ENCODE data around the gene HMCN2. TPM values are rescaled to one million over a fixed set of nuclear protein-coding genes. Genes with fewer than 3 reads are reported as not detected.
A peak's percentile ranks its signal among the peaks of the same experiment; 100 is the strongest.

Gene HMCN2
- total and polyA plus RNA-seq, 2 experiments from 2014 or later, result 0.27 to 0.36 TPM

DNA sequence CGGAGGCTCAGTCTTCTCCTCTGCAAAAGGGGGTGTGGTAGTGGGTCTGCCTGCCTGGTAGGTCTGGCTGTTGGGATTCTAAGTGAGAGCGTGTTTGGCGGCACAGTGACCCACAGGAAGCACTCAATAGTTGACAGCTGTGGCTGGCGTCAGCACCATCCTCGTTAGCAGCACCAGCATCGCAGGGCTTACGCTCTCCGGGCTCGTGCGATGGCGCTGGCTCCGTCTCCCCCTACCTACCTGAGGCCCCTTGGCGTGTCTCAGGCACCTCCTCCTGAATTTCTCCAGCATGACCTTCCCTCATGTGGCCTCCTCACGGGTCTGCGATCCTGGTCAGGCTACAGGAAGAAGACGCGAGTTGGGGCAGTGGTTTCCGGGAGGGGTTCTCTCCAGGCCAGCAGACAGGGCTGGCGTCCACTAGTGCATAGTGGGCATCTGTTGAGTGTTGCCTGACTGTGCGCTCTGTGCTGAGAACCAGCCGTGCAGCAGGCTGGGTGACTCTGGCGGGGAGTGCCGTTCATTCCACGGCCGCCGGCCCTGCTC lies 66.9 kb downstream of the HMCN2 start:
- H3K4me3 ChIP-seq, result no peak overlapping the region
- H3K27me3 ChIP-seq, result no peaks in the 10 kb centered on the region
- no peaks in the 10 kb centered on the region for H3K9me3 ChIP-seq (ENCODE audit: low read depth)
- no peaks in the 10 kb centered on the region for H3K4me1 ChIP-seq (ENCODE audit: low read depth)
- no peak overlapping the region for H3K27ac ChIP-seq
- TF ChIP-seq, protein P1, sequence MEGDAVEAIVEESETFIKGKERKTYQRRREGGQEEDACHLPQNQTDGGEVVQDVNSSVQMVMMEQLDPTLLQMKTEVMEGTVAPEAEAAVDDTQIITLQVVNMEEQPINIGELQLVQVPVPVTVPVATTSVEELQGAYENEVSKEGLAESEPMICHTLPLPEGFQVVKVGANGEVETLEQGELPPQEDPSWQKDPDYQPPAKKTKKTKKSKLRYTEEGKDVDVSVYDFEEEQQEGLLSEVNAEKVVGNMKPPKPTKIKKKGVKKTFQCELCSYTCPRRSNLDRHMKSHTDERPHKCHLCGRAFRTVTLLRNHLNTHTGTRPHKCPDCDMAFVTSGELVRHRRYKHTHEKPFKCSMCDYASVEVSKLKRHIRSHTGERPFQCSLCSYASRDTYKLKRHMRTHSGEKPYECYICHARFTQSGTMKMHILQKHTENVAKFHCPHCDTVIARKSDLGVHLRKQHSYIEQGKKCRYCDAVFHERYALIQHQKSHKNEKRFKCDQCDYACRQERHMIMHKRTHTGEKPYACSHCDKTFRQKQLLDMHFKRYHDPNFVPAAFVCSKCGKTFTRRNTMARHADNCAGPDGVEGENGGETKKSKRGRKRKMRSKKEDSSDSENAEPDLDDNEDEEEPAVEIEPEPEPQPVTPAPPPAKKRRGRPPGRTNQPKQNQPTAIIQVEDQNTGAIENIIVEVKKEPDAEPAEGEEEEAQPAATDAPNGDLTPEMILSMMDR (IDR thresholded peaks at IDR 0.05; ENCODE audit: low read depth, low read length), result no peak
- DNase-seq (ENCODE audit: low read depth in 1 of 2, low spot score in 1 of 2), result no peak
- no peaks in the 10 kb centered on the region for H3K36me3 ChIP-seq

DNA sequence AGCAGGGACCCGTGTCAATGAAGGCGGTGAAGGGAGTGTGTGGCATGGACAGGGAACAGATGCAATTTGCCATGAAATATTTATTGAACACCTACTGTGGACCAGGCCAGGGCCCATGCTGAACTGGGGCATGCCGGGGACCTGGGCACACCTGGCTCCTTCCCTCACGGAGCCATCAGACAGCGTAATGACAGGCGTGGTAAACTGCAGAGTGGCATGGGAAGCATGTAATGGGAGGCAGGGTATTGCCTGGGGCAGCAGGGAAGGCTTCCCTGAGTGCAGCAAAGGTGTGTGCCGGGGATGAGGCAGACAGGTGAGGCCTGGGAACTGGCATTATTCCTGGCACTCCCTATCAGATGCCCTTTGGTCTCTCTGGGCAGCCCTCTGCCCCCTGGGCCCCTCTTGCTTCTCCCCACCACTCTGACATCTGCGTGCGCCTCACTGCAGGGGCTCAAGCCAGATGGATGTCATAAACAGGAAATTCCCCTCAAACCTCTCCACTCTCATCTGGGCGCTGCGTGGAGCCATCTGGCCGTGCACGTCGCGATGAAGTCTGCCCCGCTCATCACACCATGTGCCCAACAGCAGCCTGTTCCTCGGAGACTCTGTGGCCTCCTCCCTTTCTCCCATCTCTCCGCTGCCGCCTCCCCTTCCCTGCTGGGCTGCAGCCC lies 67.6 kb downstream of the HMCN2 start:
- DNase-seq (ENCODE audit: low read depth in 1 of 2, low spot score in 1 of 2), result peak in 1 of 2 donors; percentile 33
- H3K36me3 ChIP-seq, result no peaks in the 10 kb centered on the region
- H3K27me3 ChIP-seq, result no peaks in the 10 kb centered on the region
- no peak overlapping the region for H3K27ac ChIP-seq
- H3K9me3 ChIP-seq (ENCODE audit: low read depth), result no peaks in the 10 kb centered on the region
- H3K4me1 ChIP-seq (ENCODE audit: low read depth), result no peaks in the 10 kb centered on the region
- TF ChIP-seq, protein P1 (IDR thresholded peaks at IDR 0.05; ENCODE audit: low read depth, low read length), result no peak
- no peak overlapping the region for H3K4me3 ChIP-seq

DNA sequence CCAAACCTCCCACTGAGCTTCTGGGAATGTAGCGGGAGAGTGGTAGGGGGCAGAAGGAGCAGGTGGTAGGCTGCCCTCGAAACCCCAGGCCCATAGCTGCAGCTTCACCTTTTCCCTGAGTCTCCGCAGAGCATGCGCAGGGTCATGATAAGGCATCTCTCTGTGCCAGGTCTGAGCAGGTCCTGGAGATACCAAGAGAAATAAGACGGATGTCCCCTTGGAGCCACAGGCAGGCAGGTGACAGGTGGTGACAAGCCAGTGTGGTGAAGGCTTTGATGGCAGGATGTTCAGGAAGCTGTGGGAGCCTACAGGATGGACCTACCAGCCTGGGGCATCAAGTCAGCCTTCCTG lies 68.1 kb downstream of the HMCN2 start:
- Histone ChIP-seq H3K9me3 (ENCODE audit: low read depth) (no peaks in the 10 kb centered on the region), H3K36me3 (no peaks in the 10 kb centered on the region), H3K27ac (no peak overlapping the region), H3K4me1 (ENCODE audit: low read depth) (no peaks in the 10 kb centered on the region), H3K27me3 (no peaks in the 10 kb centered on the region), H3K4me3 (no peak overlapping the region)
- DNase-seq (ENCODE audit: low read depth in 1 of 2, low spot score in 1 of 2), result no peak
- TF ChIP-seq, protein P1 (IDR thresholded peaks at IDR 0.05; ENCODE audit: low read depth, low read length), result no peak

DNA sequence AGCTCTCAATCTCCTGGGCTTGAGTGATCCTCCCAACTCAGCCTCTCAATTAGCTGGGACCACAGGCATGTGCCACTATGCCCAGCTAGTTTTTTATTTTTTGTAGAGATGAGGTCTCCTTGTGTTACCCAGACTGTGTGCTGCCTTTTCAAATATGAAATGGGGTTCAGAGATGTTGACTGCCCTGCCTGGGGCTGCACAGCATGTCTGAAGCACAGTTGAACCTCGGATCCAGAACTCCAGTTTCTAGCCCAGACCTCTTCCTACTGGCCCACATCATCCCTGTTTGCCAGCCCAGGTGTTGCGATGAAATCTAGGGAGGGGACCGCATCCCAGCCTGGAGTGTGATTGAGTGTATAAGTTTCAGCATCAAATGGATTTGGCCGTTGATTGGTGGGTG lies 69.4 kb downstream of the HMCN2 start:
- DNase-seq (ENCODE audit: low read depth in 1 of 2, low spot score in 1 of 2), result no peak
- H3K27me3 ChIP-seq, result no peaks in the 10 kb centered on the region
- TF ChIP-seq, protein P1 (IDR thresholded peaks at IDR 0.05; ENCODE audit: low read depth, low read length), result no peak
- H3K36me3 ChIP-seq, result no peaks in the 10 kb centered on the region
- H3K27ac ChIP-seq, result no peak overlapping the region
- no peaks in the 10 kb centered on the region for H3K9me3 ChIP-seq (ENCODE audit: low read depth)
- H3K4me3 ChIP-seq, result no peak overlapping the region
- no peaks in the 10 kb centered on the region for H3K4me1 ChIP-seq (ENCODE audit: low read depth)

DNA sequence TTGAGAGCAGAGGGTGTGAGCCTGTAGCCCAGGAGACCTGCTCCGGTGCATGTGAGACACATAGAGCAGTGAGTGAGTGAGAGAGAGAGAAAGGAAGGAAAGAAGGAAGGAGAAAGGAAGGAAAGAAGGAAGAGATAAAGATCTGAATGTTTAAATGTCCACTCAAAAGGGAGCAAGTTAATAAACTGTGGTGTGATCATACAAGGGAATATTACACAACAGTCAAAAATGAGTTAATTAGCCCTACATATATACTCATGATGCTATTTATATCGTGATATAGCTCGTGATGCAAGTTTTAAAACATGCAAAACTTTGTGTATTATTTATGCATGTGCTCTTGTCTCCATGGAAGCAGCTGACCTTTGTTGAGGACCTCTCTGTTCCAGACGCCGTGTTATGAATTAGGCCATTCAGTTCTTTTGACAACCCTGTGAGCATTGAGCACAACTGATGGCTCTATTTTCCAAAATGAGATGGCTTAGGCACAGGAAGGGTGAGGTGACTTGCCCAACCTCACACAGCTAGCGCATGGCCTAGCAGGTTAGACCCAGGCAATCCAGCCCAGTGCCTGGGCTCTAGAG lies 70.6 kb downstream of the HMCN2 start:
- no peak overlapping the region for H3K4me3 ChIP-seq
- DNase-seq (ENCODE audit: low read depth in 1 of 2, low spot score in 1 of 2), result no peak
- H3K9me3 ChIP-seq (ENCODE audit: low read depth), result no peaks in the 10 kb centered on the region
- no peaks in the 10 kb centered on the region for H3K4me1 ChIP-seq (ENCODE audit: low read depth)
- no peaks in the 10 kb centered on the region for H3K36me3 ChIP-seq
- no peaks in the 10 kb centered on the region for H3K27me3 ChIP-seq
- no peak overlapping the region for H3K27ac ChIP-seq
- TF ChIP-seq, protein P1 (IDR thresholded peaks at IDR 0.05; ENCODE audit: low read depth, low read length), result no peak
